IMR-90 (cell line): Measurements from ENCODE around the gene ITGB1. TPM values are rescaled to one million over a fixed set of nuclear protein-coding genes. Genes with fewer than 3 reads are reported as not detected.

Experiments
- ATAC-seq: fragments of 200-7000 bp; cut with Tn5 transposase; 2 replicates; pipeline ENCODE4 v1.9.1; 2020; ENCODE audit warnings: low read depth, mild to moderate bottlenecking, moderate library complexity
- BruUV-seq: library from RNA; stranded (reverse); fragments of 400-500 nt; replicated peaks from 2 replicates; lab custom pipeline; 2021; lab: Mats Ljungman, UMichigan
- CTCF ChIA-PET: fragments of 300-600 bp; formaldehyde crosslinking; extraction: SDS; loops from one replicate; lab custom pipeline; 2021; ENCODE audit warnings: antibody characterized with exemption; lab: Yijun Ruan, JAX
- POLR2A ChIA-PET: fragments of 300-600 bp; sonication (Branson Sonifier 250); formaldehyde crosslinking; loops from one replicate; lab custom pipeline; 2022; ENCODE audit warnings: antibody characterized with exemption; ENCODE audit not compliant: unreplicated experiment; lab: Charles Lee
- DNase-seq: peaks from one replicate; pipeline ENCODE4 v3.0.0; 2013
- H2AFZ ChIP-seq: replicated peaks from 2 replicates; pipeline ENCODE3; 2013; ENCODE audit warnings: low read length, mild to moderate bottlenecking; ENCODE audit not compliant: poor library complexity
- H2AK5ac ChIP-seq: 2 replicates; pipeline ENCODE4 v1.6.1; 2013; ENCODE audit warnings: low read depth, low read length, inconsistent platforms
- H2AK9ac ChIP-seq: replicated peaks from 2 replicates; pipeline ENCODE3; 2013; ENCODE audit warnings: mild to moderate bottlenecking, low read depth, low read length, moderate library complexity; ENCODE audit not compliant: poor library complexity
- H2BK120ac ChIP-seq: 2 replicates; pipeline ENCODE4 v1.6.1; 2013; ENCODE audit warnings: low read depth, low read length, inconsistent platforms
- H2BK15ac ChIP-seq: 3 replicates; pipeline ENCODE4 v1.6.1; 2013; ENCODE audit warnings: low read depth, low read length, inconsistent platforms
- H2BK20ac ChIP-seq: 2 replicates; pipeline ENCODE4 v1.6.1; 2013; ENCODE audit warnings: low read depth, mild to moderate bottlenecking, inconsistent platforms, low read length, moderate library complexity
- H2BK5ac ChIP-seq: 2 replicates; pipeline ENCODE4 v1.6.1; 2013; ENCODE audit warnings: mild to moderate bottlenecking, low read depth, low read length, inconsistent platforms; ENCODE audit not compliant: poor library complexity, severe bottlenecking
- H3K14ac ChIP-seq: replicated peaks from 2 replicates; pipeline ENCODE4 v1.6.1; 2013; ENCODE audit warnings: low read depth, low read length, inconsistent platforms
- H3K18ac ChIP-seq: 2 replicates; pipeline ENCODE4 v1.6.1; 2013; ENCODE audit warnings: low read depth, low read length, control low read depth
- H3K23ac ChIP-seq: 2 replicates; pipeline ENCODE4 v1.6.1; 2013; ENCODE audit warnings: low read depth, low read length, inconsistent platforms
- H3K27ac ChIP-seq: 2 replicates; pipeline ENCODE4 v1.5.1; 2013; ENCODE audit warnings: mild to moderate bottlenecking, control low read depth, low read length; ENCODE audit not compliant: insufficient read depth
- H3K27me3 ChIP-seq: 2 replicates; pipeline ENCODE4 v1.6.1; 2013; ENCODE audit warnings: low read length; ENCODE audit not compliant: control insufficient read depth, insufficient read depth
- H3K36me3 ChIP-seq: 2 replicates; pipeline ENCODE4 v1.6.1; 2013; ENCODE audit warnings: low read length, mixed read lengths; ENCODE audit not compliant: control insufficient read depth, insufficient read depth
- H3K4ac ChIP-seq: 2 replicates; pipeline ENCODE4 v1.6.1; 2013; ENCODE audit warnings: low read depth, low read length, inconsistent platforms
- H3K4me1 ChIP-seq: 2 replicates; pipeline ENCODE4 v1.6.1; 2013; ENCODE audit warnings: low read length, mixed read lengths; ENCODE audit not compliant: control insufficient read depth, insufficient read depth
- H3K4me2 ChIP-seq: 2 replicates; pipeline ENCODE4 v1.6.1; 2013; ENCODE audit warnings: low read depth, mild to moderate bottlenecking, control low read depth, low read length, moderate library complexity
- H3K4me3 ChIP-seq: 2 replicates; pipeline ENCODE4 v1.5.1; 2013; ENCODE audit warnings: low read depth, mild to moderate bottlenecking, control low read depth, low read length, moderate library complexity; ENCODE audit not compliant: insufficient read depth
- H3K56ac ChIP-seq: 2 replicates; pipeline ENCODE4 v1.6.1; 2013; ENCODE audit warnings: low read length, inconsistent platforms; ENCODE audit not compliant: insufficient read depth; ENCODE audit errors: extremely low read depth
- H3K79me1 ChIP-seq, 2 experiments: 2 replicates each; pipeline ENCODE4 v1.6.1; 2013; ENCODE audit warnings: low read length in 2 of 2, inconsistent platforms in 1 of 2, low read depth in 1 of 2
- H3K9ac ChIP-seq: 2 replicates; pipeline ENCODE4 v1.6.1; 2013; ENCODE audit warnings: low read depth, low read length, control low read depth
- H3K9me1 ChIP-seq: 2 replicates; pipeline ENCODE4 v1.6.1; 2013; ENCODE audit warnings: low read length, inconsistent platforms; ENCODE audit not compliant: insufficient read depth
- H3K9me3 ChIP-seq: 2 replicates; pipeline ENCODE4 v1.6.1; 2013; ENCODE audit warnings: low read length; ENCODE audit not compliant: control insufficient read depth, insufficient read depth
- H4K20me1 ChIP-seq: 2 replicates; pipeline ENCODE4 v1.6.1; 2013; ENCODE audit warnings: low read length, inconsistent platforms; ENCODE audit not compliant: insufficient read depth
- H4K5ac ChIP-seq: 2 replicates; pipeline ENCODE4 v1.6.1; 2013; ENCODE audit warnings: mild to moderate bottlenecking, low read depth, low read length, control low read depth
- H4K8ac ChIP-seq, 2 experiments: 2 replicates each; pipeline ENCODE4 v1.6.1; 2013; ENCODE audit warnings: low read depth in 2 of 2, low read length in 2 of 2, control low read depth in 1 of 2, inconsistent platforms in 1 of 2
- H4K91ac ChIP-seq: 2 replicates; pipeline ENCODE4 v1.6.1; 2013; ENCODE audit warnings: low read depth, low read length, inconsistent platforms; ENCODE audit not compliant: insufficient read depth
- CEBPB ChIP-seq: IDR thresholded peaks from 2 replicates; pipeline ENCODE4 v1.6.1; 2012; ENCODE audit warnings: low read depth, low read length, improper control_type of control experiment
- POLR2A ChIP-seq: IDR thresholded peaks from 2 replicates; pipeline ENCODE4 v1.6.1; 2012; ENCODE audit warnings: mild to moderate bottlenecking, low read depth, low read length
- dilution Hi-C: fragments of 300-500 bp; cut with HindIII; formaldehyde crosslinking; loops from one replicate; pipeline ENCODE4 v1.14.3; 2018; ENCODE audit warnings: low sequenced_read_pairs; ENCODE audit not compliant: unreplicated experiment
- in situ Hi-C: fragments of 300-500 bp; cut with MboI; formaldehyde crosslinking; loops from 3 replicates; pipeline ENCODE4 v1.14.3; 2019; ENCODE audit warnings: low sequenced_read_pairs, inconsistent platforms, mixed read lengths
- intact Hi-C: fragments of 100-400 bp; cut with micrococcal nuclease; formaldehyde crosslinking; loops from 2 replicates; pipeline ENCODE4 v1.10.0; 2022
- polyA plus RNA-seq, 3 experiments: library from polyadenylated mRNA; depleted of rRNA; stranded (reverse); fragments of >200 nt; gene quantifications; 2 replicates each; pipeline ENCODE4 v1.2.3, GENCODE V29; 2012; ENCODE audit warnings: low replicate concordance in 1 of 3
- total RNA-seq: library from RNA; depleted of rRNA; stranded (reverse); fragments of >200 nt; gene quantifications from 2 replicates; pipeline ENCODE4 v1.2.3, GENCODE V29; 2012
- TF ChIP-seq, protein P1 (sequence below): fragments of 150-350 bp; IDR thresholded peaks from 2 replicates; pipeline ENCODE4 v1.6.1; 2017; ENCODE audit warnings: mild to moderate bottlenecking, antibody characterized with exemption, low read length, low read depth
- TF ChIP-seq, protein P2 (sequence below): conservative IDR thresholded peaks from 2 replicates; pipeline ENCODE4 v1.5.1; 2012; ENCODE audit warnings: mild to moderate bottlenecking, low read depth, low read length, improper control_type of control experiment

The ITGB1 gene
- total and polyA plus RNA-seq, 2 of the 4 experiments (the other 2 are of a cell fraction) = 1,331 to 2,066 TPM

DNA sequence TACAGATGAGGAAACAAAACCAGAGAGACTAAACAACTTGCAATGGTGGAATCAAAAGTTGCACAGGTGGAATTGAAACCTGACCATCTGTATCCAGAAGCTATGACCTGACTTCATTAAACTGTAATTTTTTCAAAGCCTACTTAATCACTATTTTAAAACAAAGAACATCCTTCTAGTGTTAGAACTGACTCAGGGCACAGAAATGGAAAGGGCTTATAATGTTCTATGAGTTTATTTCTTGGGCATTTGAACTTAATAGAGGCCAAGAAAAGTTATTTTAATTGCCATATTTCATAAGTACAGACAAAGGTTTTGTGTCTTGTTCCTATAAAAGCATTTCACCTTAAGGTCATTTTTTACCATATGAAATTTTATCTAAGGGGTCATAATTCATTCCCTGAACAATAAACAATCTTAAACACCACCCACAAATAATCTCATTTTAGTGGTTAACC lies 8.8 kb downstream of the ITGB1 start:
- ChIA-PET POLR2A (no interaction called here), CTCF (no interaction called here)
- DNase-seq (no peak), ATAC-seq (no peak)
- dilution Hi-C loops (no loop called here), in situ Hi-C loops (no loop called here), intact Hi-C loops (no loop called here)
- Histone ChIP-seq H3K4me1 (peaks cover 24% of the 10 kb centered on the region), H3K9me1 (peaks cover 12% of the 10 kb centered on the region), H2AFZ (no peak overlapping the region), H3K23ac (no peak overlapping the region), H2AK9ac (no peak overlapping the region), H3K56ac (no peak overlapping the region), H3K4ac (no peak overlapping the region), H3K27ac (no peak overlapping the region), H2BK120ac (no peak overlapping the region), H4K8ac (no peak overlapping the region), H2AK5ac (no peak overlapping the region), H4K5ac (no peak overlapping the region), H3K18ac (no peak overlapping the region), H3K79me1 (peaks cover 0 to 16% of the 10 kb centered on the region in 2 experiments; a peak in 2 of 4 replicates), H3K9me3 (no peaks in the 10 kb centered on the region), H4K91ac (no peak overlapping the region), H3K27me3 (no peaks in the 10 kb centered on the region), H2BK20ac (no peak overlapping the region), H2BK15ac (no peak overlapping the region), H3K36me3 (peaks cover 8% of the 10 kb centered on the region), H3K4me3 (no peak overlapping the region), H3K14ac (no peak overlapping the region), H4K20me1 (peaks cover 92% of the 10 kb centered on the region), H2BK5ac (peak overlapping the region; percentile 32), H3K4me2 (peak overlapping the region; percentile 43; the same call in 1 of the 2 replicates), H3K9ac (no peak overlapping the region)
- BruUV-seq = no TSS peak
- TF ChIP-seq, protein P1, sequence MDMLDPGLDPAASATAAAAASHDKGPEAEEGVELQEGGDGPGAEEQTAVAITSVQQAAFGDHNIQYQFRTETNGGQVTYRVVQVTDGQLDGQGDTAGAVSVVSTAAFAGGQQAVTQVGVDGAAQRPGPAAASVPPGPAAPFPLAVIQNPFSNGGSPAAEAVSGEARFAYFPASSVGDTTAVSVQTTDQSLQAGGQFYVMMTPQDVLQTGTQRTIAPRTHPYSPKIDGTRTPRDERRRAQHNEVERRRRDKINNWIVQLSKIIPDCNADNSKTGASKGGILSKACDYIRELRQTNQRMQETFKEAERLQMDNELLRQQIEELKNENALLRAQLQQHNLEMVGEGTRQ = no peak
- TF ChIP-seq, protein P2, sequence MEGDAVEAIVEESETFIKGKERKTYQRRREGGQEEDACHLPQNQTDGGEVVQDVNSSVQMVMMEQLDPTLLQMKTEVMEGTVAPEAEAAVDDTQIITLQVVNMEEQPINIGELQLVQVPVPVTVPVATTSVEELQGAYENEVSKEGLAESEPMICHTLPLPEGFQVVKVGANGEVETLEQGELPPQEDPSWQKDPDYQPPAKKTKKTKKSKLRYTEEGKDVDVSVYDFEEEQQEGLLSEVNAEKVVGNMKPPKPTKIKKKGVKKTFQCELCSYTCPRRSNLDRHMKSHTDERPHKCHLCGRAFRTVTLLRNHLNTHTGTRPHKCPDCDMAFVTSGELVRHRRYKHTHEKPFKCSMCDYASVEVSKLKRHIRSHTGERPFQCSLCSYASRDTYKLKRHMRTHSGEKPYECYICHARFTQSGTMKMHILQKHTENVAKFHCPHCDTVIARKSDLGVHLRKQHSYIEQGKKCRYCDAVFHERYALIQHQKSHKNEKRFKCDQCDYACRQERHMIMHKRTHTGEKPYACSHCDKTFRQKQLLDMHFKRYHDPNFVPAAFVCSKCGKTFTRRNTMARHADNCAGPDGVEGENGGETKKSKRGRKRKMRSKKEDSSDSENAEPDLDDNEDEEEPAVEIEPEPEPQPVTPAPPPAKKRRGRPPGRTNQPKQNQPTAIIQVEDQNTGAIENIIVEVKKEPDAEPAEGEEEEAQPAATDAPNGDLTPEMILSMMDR = no peak
- TF ChIP-seq POLR2A (0 out of 2 replicates have a peak, but pooled peaks have one; percentile 6), CEBPB (no peak)
